HG03039 (cell line): Measurements from ENCODE around the gene EPC1.

Source experiments
- ATAC-seq: cut with Tn5 transposase; IDR thresholded peaks from one replicate; pipeline ENCODE4 v1.9.1; 2021; ENCODE audit warnings: mild to moderate bottlenecking, moderate library complexity; ENCODE audit not compliant: unreplicated experiment

The EPC1 gene

GRCh38 chr10:32298075-32298812 is 48.7 kb downstream of the EPC1 start:
- ATAC-seq: no peak

DNA sequence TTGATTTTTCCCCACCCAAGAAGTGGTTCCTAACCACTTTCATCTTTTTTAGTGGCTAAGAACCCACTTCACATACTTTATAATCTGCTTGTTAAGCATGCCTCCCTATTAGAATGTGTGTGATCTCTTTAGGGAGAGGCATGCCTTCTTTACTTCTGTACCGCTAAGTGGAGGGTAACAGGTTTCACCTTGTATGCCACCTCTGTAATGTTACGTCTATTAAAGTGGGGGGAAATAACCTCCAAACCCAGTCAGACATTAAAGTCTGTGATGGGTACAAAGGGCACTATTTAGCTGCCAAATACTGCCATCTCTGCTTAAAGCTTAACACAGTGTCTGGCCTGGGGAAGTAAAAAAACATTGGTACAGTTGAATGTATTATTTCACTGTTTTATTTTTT is 51.9 kb downstream of the EPC1 start:
- no peak for ATAC-seq

DNA sequence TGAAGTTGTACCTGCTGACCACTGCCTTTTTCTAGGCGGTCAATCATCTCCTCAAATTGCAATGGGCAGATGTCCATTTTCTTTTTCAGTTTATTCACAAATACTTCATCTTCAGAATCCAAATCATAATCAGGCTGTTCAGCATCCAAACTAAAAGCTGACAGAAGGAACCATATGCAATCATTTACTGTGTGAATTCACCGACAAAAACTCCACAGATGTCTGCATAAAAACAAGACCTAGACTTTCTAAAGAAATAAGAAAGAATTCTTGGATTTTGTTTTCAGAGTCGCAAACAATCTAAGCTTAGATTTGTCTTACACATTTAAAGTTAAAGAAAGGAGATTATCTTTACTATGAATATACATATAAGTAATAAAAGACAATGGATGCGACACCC is 53.4 kb downstream of the EPC1 start:
- ATAC-seq: no peak

DNA sequence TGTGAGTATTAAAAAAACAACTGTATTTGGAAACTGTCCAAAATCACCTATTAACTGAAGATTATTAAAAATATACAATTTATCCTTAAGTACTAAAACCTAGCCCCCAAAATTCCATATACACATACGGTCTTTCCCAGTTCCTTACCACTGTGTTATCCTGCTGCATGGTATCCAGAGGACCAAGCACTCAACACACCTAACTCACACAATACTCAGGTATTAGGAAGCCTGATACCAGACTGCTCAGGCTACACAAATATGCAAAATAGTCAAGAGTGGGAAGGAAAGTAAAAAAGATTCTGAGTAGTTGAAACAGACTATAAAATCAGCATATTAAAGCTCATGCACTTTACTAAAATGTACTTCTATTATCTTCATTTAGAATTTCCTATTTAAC is 67.2 kb downstream of the EPC1 start:
- no peak for ATAC-seq

DNA sequence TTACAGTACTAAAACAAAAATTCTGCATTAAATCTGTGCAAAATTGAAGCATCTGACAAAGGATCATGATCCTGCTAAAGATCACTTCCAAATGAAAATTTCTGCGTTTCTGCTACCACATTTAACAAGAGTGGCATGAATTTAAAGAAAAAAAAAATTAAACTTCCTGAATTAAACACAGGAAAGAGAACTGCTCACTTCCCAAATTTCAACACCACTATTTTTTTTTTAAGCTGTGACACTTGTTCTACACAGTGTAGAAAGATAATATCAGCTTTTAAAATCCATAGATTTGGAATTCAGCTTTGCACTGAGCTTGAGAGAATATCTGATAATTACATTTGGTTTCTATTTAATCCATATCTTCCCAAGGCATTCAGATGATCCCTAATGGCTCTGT is 73.6 kb downstream of the EPC1 start:
- no peak for ATAC-seq

- no peak for ATAC-seq
These were observed 75.3 kb downstream of the EPC1 start for GRCh38 chr10:32271617-32272016.

- ATAC-seq: no peak
These were observed 77.4 kb downstream of the EPC1 start for GRCh38 chr10:32269343-32270100.

DNA sequence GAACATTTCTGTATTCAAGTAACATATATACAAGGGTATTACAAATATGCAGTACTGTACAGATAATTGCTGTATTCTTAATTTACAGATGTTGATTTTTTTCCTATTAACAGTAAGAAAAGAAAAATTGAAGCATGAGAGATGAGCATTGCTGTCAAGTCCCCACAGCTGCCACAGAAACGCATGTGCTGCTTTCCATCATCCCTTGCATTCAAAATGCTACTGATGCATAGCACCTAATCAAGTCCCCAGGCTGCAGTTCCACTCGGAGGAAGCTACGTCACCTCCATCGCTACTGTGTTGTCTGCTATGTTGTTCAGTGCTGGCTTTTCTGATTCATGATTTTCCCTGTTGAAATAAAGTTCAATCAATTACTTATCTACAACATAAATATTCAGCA is 78.2 kb downstream of the EPC1 start:
- ATAC-seq: no peak

DNA sequence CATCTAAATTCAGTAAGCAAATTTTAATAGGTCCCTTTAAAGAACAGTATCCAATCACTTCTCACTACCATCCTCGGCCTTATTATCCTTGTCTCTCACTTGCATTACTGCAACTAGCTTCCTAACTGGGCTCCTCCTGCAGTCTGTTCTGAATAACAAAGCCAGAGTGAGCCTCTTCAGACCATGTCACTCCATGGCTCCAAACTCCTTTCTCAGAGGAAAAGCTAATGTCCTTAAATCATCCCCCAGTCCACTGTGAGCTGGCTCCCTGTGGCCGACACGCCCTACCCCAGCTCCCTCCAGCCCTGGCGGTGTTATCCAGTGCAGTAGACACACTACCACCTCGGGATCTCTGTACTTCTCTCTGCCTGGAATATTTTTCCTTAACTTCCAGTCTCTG is 80.0 kb downstream of the EPC1 start:
- no peak for ATAC-seq

DNA sequence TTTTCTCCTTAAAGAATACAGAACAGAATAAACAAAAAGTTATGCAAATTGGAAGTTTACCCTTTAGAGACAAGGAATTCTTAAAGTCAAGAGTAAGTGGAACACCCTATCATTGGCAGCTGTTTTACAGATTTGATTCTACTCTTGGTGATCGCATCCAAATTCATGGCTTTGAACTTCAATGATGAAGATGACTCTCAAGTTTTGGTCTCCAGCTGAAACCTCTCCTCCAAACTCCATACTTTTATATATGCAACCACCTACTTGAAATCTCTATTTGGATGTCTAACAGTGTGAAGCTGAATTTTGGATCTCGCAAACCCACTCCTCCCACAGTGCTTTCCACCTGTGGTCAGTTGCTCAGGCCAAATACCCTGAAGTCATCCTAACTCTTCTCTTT is 80.4 kb downstream of the EPC1 start:
- ATAC-seq: no peak

GRCh38 chr10:32265756-32266155 is 81.2 kb downstream of the EPC1 start:
- ATAC-seq: no peak

DNA sequence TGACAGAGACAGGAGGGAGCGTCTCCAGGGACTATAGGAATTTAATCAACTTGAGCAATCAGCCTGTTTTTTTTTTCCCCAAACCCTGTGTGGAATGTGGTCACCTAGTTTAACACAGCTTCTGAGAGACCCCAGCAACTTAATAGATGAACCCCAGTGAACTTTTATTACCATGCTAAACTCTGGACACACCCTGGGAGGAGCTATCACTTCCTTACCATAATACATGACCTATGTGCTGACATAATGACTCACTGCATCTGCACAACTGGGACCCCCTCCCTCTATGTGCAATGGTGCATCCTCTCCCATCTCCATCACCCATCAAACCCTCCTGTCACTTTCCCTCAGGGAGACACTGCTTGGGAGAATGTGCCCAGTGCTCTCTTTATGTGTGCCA is 83.7 kb downstream of the EPC1 start:
- no peak for ATAC-seq

DNA sequence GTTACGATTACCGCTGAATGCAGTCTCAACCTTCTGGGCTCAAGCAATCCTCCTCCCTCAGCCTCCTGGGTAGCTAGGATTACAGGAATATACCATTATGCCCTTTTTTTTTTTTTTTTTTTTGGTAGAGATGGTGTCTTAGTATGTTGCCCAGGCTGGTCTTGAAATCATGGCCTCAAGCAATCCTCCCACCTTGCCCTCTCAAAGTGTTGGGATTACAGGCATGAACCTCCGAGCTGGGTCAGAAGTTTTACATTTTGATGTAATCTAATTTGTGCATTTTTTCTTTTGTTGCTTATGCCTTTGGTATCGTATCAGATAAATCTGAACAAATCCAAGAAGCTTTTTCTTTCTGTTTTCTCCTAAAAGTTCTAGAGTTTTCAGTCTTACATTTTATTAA is 87.4 kb downstream of the EPC1 start:
- no peak for ATAC-seq

DNA sequence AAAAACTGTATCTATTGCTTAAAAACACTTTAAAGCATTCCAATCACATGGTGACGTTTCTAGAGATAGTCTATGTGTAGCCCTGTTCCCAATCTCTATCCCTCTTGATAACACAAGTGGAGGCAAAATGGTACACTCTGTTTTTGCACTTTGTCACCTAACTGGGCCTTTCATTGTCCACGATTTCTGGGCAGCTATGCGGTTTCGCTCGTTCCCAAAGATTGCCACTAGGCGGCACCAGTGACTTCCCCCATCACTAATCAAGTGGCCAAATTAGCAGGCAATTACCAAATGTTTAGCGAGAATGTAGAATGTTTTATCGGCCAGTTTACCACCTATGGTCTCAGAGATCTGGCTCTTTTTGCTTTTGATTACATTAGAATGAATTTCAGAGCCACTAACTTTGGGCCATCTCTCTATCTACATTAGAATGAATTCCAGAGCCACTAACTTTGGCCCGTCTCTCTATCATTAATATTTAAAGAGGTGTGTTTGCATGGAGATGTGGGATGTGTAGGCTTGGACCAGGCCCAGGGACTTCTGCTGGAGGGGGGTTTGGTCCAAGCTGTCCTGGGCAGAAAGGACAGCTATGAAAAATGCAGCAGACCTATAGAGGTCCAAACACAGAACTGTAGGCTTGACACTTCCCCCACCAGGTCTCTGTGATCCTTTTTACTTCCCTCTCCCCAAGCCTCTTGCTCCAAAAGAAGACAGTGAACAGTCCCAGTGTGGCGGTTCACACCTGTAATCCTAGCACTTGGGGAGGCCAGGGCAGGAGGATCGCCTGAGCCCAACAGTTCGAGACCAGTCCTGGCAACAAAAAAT is 90.1 kb downstream of the EPC1 start:
- peak; percentile 58 for ATAC-seq

DNA sequence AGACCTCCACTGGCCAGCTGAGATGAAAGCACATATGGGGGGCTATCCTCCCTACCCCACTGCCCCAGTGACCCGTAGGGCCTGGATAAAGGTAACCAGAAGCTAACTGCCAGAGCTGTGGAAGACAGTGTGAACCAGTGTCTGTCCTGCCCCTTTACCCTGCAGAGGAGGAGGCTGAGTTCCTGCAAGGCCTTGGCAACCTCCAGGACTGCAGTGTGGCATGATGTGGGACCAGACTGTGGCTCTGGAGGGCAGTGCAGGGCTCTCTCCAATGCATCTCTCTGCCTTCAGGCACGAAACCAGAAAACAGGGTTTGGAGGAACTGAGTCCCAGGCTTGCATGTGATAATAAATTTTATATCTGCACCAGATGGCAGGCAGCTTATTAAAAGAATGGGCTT is 93.1 kb downstream of the EPC1 start:
- ATAC-seq: no peak

- ATAC-seq: no peak
These were observed 93.7 kb downstream of the EPC1 start for GRCh38 chr10:32253276-32253675.

DNA sequence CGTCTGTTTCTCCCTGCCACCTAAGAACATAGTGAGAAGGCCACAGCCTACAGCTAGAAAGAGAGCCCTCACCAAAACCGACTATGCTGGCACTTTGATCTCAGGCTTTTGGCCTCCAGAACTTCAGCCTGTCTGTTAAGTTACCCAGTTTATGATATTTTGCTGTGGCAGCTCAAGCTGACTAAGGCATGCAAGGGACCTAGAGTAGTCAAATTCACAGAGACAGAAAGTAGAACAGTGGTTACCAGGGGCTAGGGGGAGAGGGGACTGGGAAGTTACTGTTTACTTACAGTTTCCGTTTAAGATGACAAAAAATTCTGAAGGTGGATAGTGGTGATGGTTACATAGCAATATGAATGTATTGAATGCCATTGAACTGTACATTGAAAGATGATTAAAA is 96.5 kb downstream of the EPC1 start:
- ATAC-seq: peak; percentile 77

DNA sequence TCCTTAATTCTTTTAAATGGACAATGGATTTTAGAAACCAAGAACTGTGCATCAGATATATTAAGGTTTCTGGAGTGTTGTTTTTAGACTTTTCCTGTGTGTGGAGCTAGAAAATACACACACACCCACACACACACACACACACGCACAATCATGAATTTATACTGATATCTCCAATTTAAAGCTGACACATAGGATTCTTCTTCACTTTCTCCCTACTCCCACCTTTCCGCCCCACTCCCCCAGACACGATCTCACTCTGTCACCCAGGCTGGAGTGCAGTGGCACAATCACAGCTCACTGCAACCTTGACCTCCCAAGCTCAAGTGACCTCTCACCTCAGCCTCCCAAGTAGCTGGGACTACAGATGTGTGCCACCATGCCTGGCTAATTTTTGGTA is 100.3 kb downstream of the EPC1 start:
- no peak for ATAC-seq

GRCh38 chr10:32245760-32246159 is 101.2 kb downstream of the EPC1 start:
- no peak for ATAC-seq

GRCh38 chr10:32244421-32245207 is 102.3 kb downstream of the EPC1 start:
- no peak for ATAC-seq

GRCh38 chr10:32244011-32244410 is 102.9 kb downstream of the EPC1 start:
- no peak for ATAC-seq
